Pulmonary artery endothelial cell (primary cell): ENCODE data around the gene ARTN. TPM values are rescaled to one million over a fixed set of nuclear protein-coding genes. Genes with fewer than 3 reads are reported as not detected.

Experiments used
- DNase-seq: peaks from one replicate; pipeline ENCODE4 v3.0.0-alpha.2; 2011; ENCODE audit warnings: low read depth, low spot score
- total RNA-seq: library from RNA; depleted of rRNA; stranded (reverse); fragments of >200 nt; gene quantifications from 2 replicates; pipeline ENCODE4 v1.2.3, GENCODE V29; 2014

ARTN gene
- total RNA-seq, 1 donor from 2014 or later = not detected

- DNase-seq = no peak
Observed at GRCh38 chr1:43970502-43970901, 36.9 kb downstream of the ARTN start.

GRCh38 chr1:43970911-43971310, 37.3 kb downstream of the ARTN start:
- no peak for DNase-seq

- DNase-seq = no peak
Observed at GRCh38 chr1:43971336-43971980, 37.9 kb downstream of the ARTN start.

GRCh38 chr1:43973981-43974442, 40.4 kb downstream of the ARTN start:
- DNase-seq = no peak

GRCh38 chr1:43974443-43975248, 41.0 kb downstream of the ARTN start, which contains the start of gene ATP6V0B:
Gene ATP6V0B (plus strand): TSS chr1:43974960. CDS start chr1:43975041, 81 bp downstream.
- DNase-seq = peak; percentile 71

- no peak for DNase-seq
Observed at GRCh38 chr1:43975249-43975961, 41.8 kb downstream of the ARTN start.

GRCh38 chr1:43976045-43976444, 42.4 kb downstream of the ARTN start:
- DNase-seq = no peak

GRCh38 chr1:43976890-43977289, 43.3 kb downstream of the ARTN start:
- no peak for DNase-seq

GRCh38 chr1:43977376-43978263, 44.0 kb downstream of the ARTN start:
- DNase-seq = no peak

GRCh38 chr1:43978264-43978550, 44.6 kb downstream of the ARTN start:
- DNase-seq = no peak

GRCh38 chr1:43978551-43979260, 45.1 kb downstream of the ARTN start, which contains the start of gene B4GALT2:
Gene B4GALT2 (plus strand): TSS chr1:43979210. CDS start chr1:43981161, 1,951 bp downstream.
- DNase-seq = no peak

- DNase-seq = no peak
Observed at GRCh38 chr1:43979261-43979527, 45.6 kb downstream of the ARTN start.

GRCh38 chr1:43979528-43980254, 46.1 kb downstream of the ARTN start:
- no peak for DNase-seq

- DNase-seq = no peak
Observed at GRCh38 chr1:43980255-43981134, 46.9 kb downstream of the ARTN start.

- no peak for DNase-seq
Observed at GRCh38 chr1:43981135-43981491, 47.5 kb downstream of the ARTN start.

GRCh38 chr1:43981636-43982035, 48.0 kb downstream of the ARTN start:
- DNase-seq = no peak

GRCh38 chr1:43982241-43982640, 48.6 kb downstream of the ARTN start:
- DNase-seq = no peak

- no peak for DNase-seq
Observed at GRCh38 chr1:43982808-43983207, 49.2 kb downstream of the ARTN start.

- no peak for DNase-seq
Observed at GRCh38 chr1:43983253-43983899, 49.8 kb downstream of the ARTN start.
